Femur (tissue), 1 donor: Measurements from ENCODE around the gene SND1.
"Not testable (repeated sequence)": the region's sequence is repeated elsewhere in the genome, so short reads cannot be mapped to it uniquely, and the experiment has no call there.

Source experiments
- DNase-seq: peaks from one replicate; pipeline ENCODE4 v3.0.0-alpha.2; 2017

The SND1 gene

DNA sequence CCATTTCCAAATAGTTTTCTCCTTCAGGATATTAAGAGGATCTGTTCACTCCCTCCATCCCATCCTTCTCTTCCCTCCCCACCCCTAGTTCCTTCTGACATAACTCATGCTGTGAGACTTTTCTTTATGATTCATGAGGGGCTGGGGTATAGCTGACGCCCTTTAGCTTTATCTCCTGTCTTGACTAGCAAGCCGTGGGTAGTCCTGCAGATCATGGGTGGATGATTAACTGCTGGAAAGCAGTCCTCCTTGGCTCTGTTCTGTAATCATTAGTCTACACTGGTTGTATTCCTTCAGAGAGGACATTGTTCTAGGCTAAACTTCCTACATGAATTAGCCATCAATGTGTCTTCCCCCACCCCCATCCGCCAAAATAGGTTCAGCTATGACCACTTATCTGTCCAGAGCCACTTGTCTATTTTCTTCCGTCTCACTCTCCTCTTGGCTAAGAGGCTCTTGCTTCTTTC lies 243.9 kb downstream of the SND1 start:
- DNase-seq: no peak

DNA sequence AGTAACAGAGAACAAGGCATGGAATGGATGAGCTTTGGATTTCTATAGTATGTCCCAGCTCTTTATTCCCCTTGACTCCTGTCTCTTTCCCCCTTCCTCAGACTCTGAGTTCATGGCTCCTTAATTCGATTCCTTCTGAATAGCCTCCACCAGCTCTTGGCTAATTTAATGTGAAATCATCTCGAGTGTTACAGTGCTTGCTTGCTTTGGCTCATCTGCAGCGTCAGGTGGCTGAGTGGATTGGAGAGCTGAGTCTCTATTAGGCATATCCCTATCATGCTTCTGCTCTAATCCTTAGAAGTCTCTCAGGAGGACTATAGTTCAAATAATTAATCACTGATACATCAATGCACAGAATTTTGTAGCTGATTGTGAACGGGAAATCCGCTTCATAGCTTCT lies 244.7 kb downstream of the SND1 start:
- no peak for DNase-seq

DNA sequence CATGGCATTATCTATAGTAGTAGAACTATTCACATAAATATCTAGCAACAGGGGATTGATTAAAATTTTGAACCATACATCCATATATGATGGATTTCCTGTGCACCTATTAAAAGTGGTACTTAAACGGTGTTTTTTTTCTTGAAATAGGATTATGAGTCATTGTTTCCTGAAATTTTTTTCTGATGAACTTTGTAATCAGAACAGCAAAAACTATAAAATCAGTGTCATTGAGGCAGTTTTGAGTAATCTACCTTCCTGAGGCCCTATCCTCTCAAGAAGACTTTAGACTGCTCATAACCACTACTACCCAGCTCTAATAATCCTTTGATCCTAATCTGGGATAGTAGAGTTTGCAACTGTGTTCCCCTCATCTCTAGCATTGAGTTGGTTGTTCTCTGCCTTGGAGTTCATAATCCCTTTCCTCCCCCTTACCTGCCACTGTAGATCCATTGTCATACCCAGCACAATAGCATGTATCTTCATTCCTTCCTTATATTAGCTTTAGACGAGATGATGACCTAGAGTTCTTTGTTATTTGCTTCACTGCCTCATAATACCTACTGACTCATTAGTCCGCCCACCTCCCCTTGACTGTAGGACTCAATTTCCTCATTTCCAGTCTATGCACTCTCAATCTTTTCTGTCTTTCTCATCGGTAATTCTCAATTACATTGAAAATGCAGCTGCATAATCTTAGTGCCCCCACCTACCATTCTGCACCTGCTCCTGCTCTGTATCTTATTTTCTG lies 245.9 kb downstream of the SND1 start:
- no peak for DNase-seq

DNA sequence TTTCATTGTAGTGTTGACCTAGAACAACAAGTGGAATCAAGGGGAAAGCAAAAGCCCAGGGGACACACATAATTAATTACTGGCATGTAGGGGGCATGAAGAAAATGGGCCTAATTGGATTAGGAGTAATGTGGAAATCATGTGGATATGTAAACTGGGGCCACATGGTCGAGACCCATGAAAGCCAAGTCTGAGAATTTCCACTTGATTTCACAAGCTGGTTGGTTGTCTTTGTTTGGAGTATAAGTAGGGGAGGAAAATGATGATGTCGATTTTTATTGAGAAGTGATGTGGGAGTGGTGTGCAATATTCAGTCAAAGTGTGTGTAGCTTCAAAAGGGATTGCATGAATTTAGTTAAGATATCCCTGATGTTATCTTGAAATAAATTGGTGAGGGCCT lies 247.4 kb downstream of the SND1 start:
- DNase-seq: no peak

DNA sequence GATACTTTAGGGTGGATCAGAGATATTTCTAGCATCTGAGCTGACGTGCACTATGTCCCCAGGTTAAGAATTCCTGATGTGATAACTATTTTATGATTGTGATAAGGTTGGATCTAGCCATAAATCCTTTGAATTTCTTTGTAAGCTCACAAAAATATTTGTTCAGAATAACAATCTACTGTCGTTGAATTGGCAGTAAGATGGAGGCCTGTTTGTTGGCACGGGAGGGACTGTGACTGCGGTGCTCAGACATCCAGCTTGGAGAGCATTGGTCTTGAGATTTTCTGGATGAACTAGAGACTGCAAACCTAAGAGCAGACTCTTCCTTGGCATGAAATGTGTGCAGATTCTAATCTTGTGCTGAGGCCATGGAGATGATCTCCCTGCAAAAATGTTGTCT lies 248.1 kb downstream of the SND1 start:
- DNase-seq: no peak

DNA sequence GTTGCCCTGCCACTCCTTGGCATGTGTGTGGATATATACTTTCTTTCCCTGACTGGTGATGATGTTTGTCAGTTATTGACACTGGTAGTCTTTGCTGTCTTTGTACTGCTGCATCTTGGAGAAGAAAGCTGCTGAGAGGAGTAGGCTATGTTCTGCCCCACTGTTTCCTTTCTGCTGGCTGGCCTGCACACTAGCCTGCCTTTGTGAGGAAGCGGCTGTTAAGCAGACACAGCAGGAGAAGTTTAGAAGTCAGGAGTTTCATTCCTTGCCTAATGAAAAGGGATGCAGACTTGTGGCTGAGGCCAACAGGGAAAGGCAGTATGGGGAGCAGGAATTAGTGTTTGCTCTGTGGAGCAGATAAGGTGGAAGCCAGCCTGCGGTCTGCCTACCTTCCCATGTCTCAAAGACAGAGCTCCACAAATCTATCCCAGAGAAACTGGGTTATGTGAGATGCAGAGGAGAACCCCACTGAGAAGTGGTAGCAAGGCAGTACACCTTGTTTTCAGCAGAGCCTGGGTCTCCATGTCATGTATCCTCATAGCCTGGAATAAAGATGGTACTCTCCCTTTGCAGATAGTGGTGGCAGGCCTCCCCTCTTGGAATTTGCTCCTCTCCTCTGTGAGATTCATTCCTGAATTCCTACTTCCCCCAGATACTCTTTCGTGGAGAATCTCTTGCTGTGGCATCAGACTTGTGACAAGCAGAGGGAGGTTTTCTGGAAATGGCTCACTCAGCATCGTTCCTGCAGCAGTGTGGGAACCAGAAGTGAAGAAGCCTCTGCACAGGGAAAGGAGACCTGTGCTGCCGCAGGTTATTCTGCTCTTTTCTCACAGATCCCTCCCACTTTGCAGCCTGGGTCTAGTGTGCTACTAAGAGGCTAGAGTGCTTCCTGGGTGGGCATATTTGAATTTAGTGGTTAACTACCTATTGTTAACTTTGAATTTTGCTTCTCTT lies 249.0 kb downstream of the SND1 start:
- no peak for DNase-seq

DNA sequence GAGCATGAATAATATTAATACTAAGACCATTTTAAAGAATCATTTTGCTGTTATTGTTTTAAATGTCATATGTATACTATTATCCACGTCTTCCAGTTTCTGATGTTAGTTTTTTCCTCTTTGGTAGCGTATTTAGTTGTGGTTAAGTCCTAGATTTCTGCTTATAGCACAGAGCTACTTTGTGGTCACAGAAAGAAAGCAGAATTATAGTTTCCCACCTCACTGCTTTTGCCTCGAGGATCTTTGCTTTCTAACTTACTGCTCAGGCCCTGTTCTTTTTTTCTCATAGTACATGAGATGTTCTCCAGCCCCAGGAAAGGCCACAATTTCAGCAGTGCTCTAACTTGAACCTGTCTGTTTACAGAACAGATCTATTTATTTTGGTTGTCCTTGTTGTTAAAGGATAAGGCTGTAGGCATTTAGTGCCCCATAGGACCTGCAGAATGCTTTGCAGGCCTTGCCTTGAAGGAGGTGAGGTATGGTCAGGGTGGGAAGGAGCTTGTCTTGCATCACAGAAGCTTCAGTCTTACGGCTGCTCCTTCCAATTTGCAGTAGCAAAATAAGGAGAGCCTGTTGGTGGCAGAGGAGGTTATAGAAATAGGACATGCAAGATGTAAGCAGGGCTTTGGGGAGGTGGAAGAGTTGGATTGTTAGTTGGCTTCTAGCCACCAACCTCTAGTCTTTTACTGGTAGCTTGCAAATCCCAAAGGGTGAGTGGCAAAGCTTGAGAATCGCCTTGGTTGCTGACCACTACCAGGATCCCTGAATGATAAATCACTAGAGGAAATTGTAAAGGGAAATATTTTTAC lies 250.1 kb downstream of the SND1 start:
- DNase-seq: no peak

DNA sequence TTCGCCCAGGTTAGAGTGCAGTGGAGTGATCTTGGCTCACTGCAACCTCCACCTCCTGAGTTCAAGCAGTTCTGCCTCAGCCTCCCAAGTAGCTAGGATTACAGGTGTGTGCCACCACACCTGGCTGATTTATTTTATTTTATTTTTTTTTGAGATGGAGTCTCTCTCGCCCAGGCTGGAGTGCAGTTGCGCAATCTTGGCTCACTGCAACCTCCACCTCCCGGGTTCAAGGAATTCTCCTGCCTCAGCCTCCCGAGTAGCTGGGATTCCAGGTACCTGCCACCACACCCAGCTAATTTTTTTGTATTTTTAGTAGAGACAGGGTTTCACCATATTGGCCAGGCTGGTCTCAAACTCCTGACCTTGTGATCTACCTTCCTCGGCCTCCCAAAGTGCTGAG lies 250.8 kb downstream of the SND1 start:
- DNase-seq: not testable (repeated sequence)

DNA sequence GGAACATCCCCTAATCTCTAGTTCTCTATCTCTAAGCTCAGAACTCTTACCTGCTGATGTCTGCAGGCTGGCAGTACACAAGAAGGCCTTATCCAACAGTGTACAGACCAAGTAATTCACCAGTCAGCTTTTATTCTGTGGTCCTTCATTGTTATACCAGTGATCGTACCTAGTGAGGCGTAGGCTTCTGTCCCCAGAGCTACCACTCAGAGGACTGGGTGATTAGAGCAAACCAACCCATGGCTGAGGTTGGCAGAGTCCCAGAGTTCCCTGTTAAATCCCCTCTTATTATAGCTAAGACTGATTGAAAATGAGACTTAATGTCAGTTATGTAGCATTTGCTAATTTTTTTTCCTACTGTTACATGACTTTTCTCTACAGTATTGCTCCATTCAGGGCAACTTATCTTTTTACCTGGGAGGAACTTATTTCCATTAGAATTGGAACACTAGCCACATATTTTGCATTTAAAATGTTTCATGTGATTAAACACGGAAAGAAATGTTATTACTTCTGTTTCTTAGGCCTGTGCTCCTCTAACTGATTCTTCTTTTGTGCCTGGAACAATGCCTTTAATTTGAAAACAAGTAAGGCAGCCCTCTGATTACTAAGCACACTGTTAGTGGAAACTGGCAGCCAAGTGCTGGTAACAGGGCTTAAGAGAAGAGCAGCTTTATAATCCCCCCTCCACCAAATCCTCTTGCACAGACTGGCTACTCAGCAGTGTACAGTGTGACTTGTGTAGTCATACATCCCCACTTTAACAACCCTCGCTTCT lies 252.1 kb downstream of the SND1 start:
- DNase-seq: no peak

DNA sequence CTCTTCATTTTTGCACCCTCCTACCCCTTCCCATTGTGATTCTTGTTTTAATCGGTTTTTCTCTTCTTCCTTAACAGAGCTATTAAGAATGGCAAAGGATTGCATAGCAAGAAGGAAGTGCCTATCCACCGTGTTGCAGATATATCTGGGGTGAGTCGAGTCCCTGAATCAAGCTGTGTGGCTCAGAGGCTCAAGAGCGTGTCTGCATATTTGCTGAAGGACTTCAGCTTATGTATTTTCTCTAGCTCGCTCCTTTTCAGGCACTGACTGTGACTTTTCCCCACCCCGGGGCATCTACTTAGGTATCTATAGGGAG lies 252.6 kb downstream of the SND1 start:
- no peak for DNase-seq

DNA sequence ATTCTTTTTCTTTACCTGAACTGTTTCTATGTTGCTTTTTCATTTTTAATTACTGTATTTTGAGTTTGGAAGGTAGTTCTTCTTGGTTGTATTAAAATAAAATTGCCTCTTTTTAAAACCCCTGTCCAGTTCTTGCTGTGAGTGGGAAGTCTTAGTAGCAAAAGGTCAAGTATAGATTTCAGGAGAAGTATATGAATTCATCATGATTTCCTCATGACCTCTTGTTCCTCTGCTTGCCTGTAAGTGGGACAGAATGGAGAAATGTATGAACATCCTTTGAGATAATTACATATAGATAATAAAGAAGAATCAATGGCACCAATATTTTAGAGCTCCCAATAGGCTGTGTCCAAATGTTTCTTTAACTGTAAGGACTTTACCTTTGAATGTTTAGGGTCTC lies 253.0 kb downstream of the SND1 start:
- DNase-seq: no peak

DNA sequence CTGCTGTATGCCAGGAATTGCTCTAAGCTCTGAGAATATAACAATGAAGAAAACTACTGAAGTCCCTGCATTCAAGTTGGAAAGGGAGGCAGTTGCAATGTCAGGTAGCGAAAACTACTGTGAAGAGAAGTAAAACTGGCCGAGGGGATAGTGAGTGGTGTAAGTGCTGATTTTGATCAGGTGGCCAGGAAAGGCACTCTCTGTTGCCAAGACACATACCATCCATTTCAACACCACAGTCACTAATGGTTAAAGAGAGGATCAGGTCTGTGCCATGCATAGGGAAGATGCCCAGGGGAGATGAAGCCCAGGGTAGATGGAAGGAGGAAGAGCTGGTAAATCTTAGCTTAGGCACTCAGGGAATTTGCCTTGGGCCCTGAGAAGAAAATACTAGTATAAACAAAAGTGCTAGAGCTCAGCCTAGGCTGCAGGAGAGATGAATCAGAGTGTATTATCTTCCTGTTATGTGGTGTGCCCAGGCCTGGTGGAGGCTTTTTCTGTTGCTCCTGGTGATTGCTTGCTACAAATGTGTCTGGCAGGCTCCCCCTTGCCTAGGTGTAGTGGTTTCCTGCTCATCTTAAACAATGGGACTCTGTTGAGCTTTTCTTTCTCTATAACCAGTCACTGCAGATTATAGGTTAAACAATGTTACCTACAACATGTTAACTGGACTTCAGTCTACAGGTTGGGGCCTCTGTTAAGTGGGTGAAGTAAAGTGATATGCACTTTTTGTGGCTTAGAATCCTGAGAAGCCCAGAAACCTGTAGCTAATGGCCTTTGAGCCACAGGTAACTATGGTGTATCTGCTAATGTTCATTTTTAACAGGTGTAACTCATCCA lies 253.7 kb downstream of the SND1 start:
- no peak for DNase-seq

DNA sequence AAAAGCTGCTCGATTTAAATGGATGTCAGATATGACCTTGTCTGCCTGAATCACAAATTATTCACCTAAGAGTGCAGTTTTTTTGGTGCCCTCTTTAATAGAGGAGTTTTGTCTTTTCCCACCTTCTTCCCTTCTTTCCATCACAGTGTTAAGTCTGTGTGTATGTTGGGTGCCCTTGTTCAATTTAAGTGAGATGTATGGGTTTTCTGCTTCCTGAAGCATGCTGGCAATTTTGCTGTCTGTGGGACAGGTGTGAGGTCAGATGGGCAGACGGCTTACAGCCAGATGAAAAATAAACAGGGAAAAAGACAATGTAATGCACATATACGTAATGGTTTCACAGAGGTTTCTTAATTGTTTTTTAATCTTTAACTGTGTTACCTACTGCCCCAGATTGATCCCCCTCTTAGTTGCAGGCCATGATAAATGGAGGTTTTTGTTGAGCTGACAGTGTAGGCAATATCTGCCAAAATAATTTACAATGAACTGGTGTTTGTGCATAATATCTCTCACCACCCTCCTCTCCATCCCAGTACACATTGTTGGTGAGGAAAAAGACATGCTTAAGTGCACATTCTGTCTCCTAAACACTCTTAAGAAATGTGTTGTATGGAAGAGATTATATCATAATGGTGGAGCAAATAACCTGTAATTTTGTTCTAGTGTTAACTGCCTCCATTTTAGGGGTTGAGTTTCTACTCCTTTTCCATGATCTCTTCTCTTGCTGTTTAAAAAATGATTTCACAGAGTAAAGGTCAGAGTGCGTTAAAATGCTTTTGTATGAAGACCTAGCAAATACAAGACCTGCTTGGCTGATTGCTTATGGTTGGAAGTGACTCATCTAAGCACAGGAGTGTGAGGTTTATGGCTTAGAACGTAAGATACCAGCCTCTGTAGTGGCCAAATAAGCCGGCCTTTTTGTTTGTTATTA lies 255.4 kb downstream of the SND1 start:
- DNase-seq: no peak

DNA sequence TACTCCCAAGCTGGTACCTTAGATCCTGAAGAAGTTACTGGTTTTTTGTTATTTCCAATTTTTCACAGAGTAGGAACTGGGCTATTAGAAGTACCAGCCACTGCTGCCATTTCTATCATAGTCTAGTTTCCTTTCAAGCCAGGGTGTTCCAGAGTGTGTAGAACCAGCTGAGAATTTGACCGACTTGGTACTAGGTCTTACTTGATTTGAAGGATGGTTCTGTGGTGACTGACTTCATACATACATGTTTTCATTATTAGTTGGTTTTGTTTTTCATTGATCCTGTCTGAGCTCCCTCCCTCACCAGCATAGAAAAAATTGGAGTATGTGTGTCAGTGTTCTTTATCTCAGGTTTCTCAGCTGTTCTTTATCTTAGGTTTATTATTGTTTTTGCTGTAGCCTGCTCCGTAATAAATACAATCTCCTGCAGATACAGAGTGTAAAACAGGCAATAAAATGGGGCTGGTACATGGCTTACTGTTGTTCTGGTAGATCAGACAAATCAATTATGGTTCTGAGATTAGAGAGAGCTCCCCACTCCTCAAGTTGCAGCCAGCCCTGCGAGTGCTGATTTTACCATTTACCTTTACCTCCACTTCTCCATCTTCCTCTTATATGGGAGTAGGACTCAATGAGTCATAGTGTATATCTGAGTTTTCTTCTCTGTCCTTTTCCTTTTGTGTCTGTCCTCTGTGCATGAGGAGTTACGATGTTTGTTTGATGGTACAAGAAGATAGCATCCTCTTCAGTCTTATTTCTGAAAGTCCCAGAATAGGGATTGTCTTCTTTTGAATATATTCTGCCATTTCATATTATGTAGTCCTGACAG lies 256.6 kb downstream of the SND1 start:
- DNase-seq: no peak

DNA sequence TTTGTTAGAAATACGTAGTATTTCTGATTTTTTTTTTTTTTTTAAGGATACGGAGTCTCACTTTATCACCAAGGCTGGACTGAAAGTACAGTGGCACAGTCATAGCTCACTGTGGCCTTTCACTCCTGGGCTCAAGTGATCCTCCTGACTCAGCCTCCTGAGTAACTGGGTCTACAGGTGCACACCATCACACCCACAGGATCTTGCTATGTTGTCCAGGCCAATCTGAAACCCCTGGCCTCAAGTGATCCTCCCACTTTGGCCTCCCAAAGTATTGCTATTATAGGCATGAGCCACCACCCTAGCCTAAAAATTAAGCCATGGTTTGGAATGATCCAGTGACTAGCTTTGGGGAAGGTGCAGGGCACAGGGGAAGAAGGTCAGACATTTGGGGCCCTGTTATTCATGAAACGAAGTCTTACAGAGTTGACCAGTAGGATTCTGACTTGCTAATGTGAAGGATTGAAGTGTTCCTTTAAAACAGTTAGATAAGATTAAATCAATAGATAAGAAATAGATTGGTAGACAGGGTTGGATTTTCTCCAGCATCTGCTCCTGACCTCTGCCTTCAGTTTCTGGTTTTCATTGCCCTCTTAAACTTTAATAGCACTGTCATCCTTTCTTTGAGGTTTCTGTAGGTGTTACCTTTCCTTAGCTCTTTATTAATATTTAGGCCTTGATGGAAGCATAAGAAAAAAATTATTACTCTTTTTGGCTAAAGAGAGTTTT lies 257.6 kb downstream of the SND1 start:
- DNase-seq: no peak

DNA sequence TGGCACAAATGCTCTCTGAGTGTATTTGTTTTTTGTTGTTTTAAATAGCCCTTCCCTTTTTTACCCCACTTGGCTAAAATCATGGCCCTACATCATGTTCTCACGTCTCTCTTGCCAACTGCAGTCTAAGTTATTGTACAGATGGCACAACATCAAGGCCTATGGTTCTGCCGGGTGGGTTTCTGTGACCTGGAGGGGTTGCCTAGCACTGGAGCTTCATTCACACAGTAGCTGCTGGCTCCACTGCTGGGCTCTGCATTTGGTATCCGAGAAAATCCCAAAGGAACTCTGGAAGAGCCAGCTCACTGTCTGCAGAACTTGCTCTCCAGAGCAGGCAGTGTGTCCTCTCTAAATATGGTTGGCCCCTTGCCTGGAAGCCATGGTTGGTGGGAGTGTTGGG lies 258.7 kb downstream of the SND1 start:
- DNase-seq: no peak

DNA sequence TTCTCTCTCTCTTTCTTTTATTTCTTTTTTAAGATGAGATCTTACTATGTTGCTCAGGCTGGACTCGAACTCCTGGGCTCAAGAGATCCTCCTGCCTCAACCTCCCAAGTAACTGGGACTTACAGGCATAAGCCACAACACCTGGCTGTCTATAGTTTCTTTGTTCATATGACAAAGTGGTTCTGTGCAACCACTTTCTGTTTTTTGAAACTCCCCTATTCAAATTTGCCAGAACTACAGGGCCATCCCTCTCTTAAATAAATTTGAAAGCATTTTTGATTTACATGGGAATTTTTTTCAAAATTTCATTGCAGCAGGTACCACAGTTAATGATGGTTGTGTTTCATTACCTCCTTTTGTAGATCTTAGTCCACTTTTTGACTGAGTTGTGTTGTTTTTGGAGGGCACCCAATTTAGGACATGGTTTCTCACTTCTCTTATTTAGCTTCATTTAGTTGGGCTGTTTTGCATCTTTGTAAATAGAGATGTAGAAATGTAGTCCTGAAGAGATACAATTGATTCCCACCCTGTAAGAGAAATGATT lies 260.0 kb downstream of the SND1 start:
- DNase-seq: no peak

DNA sequence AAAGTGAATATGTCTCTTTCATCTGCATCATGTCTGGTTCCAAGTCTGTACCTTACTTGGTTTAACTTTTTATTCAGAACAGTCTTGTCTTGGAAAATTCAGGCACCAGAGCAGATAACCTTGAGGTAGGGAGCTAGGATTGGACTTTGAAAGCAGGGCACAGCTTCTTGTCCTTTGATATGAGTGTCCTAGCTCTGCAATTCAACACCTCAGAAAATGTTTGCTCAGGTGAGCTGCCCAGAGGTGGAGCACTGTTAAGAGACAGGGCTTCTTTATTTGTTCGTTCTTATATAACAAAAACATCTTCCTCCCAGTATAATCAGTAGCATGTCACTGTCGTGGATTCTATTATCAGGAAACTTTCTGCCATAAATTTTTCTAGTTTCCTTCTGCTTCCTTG lies 260.9 kb downstream of the SND1 start:
- no peak for DNase-seq
